ENCODE data around the gene MYEOV. TPM values are rescaled to one million over a fixed set of nuclear protein-coding genes. Genes with fewer than 3 reads are reported as not detected.

Gene MYEOV
- total RNA-seq (2014; rRNA removed; shearing (Covaris generic)), result 8.3 and 9.5 TPM in 2 replicates

- peak; percentile 32 for DNase-seq (ENCODE audit: low read depth)
Measured at GRCh38 chr11:69293819-69294505, at the start of gene MYEOV. MYEOV (plus strand) TSS chr11:69294155; CDS start chr11:69295355, 1,200 bp downstream.

- DNase-seq (ENCODE audit: low read depth), result no peak
Measured at GRCh38 chr11:69244266-69244665, 49.7 kb upstream of the MYEOV start.

- DNase-seq (ENCODE audit: low read depth), result no peak
Measured at GRCh38 chr11:69245041-69245440, 48.9 kb upstream of the MYEOV start.

- DNase-seq (ENCODE audit: low read depth), result no peak
Measured at GRCh38 chr11:69245491-69246345, 48.2 kb upstream of the MYEOV start.

- no peak for DNase-seq (ENCODE audit: low read depth)
Measured at GRCh38 chr11:69249311-69250185, 44.4 kb upstream of the MYEOV start.

GRCh38 chr11:69250186-69251056 lies 43.5 kb upstream of the MYEOV start:
- no peak for DNase-seq (ENCODE audit: low read depth)

- DNase-seq (ENCODE audit: low read depth), result no peak
Measured at GRCh38 chr11:69251057-69251393, 42.9 kb upstream of the MYEOV start.

- DNase-seq (ENCODE audit: low read depth), result peak; percentile 15
Measured at GRCh38 chr11:69251639-69252489, 42.1 kb upstream of the MYEOV start.

- peak; percentile 21 for DNase-seq (ENCODE audit: low read depth)
Measured at GRCh38 chr11:69252490-69252837, 41.5 kb upstream of the MYEOV start.

- DNase-seq (ENCODE audit: low read depth), result peak; percentile 76
Measured at GRCh38 chr11:69253028-69253427, 40.9 kb upstream of the MYEOV start.

- DNase-seq (ENCODE audit: low read depth), result no peak
Measured at GRCh38 chr11:69257134-69257533, 36.8 kb upstream of the MYEOV start.

- DNase-seq (ENCODE audit: low read depth), result no peak
Measured at GRCh38 chr11:69257838-69258658, 35.9 kb upstream of the MYEOV start.

GRCh38 chr11:69259096-69259495 lies 34.9 kb upstream of the MYEOV start:
- no peak for DNase-seq (ENCODE audit: low read depth)

- no peak for DNase-seq (ENCODE audit: low read depth)
Measured at GRCh38 chr11:69260622-69261021, 33.3 kb upstream of the MYEOV start.

- no peak for DNase-seq (ENCODE audit: low read depth)
Measured at GRCh38 chr11:69261116-69261515, 32.8 kb upstream of the MYEOV start.

GRCh38 chr11:69262918-69263735 lies 30.8 kb upstream of the MYEOV start:
- no peak for DNase-seq (ENCODE audit: low read depth)

GRCh38 chr11:69263736-69264052 lies 30.3 kb upstream of the MYEOV start:
- no peak for DNase-seq (ENCODE audit: low read depth)

- DNase-seq (ENCODE audit: low read depth), result no peak
Measured at GRCh38 chr11:69264486-69264885, 29.5 kb upstream of the MYEOV start.

GRCh38 chr11:69265210-69265609 lies 28.7 kb upstream of the MYEOV start:
- DNase-seq (ENCODE audit: low read depth), result no peak

All from RPMI7951 (cell line).